Left colon (tissue), 2 donors: ENCODE data around the gene PRSS56. TPM values are rescaled to one million over a fixed set of nuclear protein-coding genes. Genes with fewer than 3 reads are reported as not detected.

Experiments
- total RNA-seq, 2 donors: library from RNA; stranded (reverse); fragmentation: NEBNext Ultra II Directional; extraction: Animal tissue kit (Norgen Biotek cat#: 25700); gene quantifications; one replicate each; pipeline ENCODE4 v1.2.1, GENCODE V29; 2021
- donor health status: DM: no; HTN: no; CAD: no.
- donor health status: DM: yes; HTN: yes; CAD: no.

The PRSS56 gene
- total RNA-seq, 2 donors from 2014 or later, result not detected

Other genes with a start within 250 kb of the PRSS56 start
- under 1 TPM in 1 of 2 donors, not detected in 1; 0.15 TPM for gene ALPP, start 141.6 kb upstream of the PRSS56 start, total RNA-seq
- gene ALPG, start 113.5 kb upstream of the PRSS56 start, total RNA-seq, result 1 to 10 TPM in 1 of 2 donors, under 1 TPM in 1; 0.56 to 1.8 TPM
- gene ALPI, start 64.2 kb upstream of the PRSS56 start, total RNA-seq, result 10 to 100 TPM; 15.9 to 21.1 TPM
- not detected for gene ECEL1, start 32.6 kb upstream of the PRSS56 start, total RNA-seq
- not detected for gene CHRND, start 5.8 kb downstream of the PRSS56 start, total RNA-seq
- not detected for gene CHRNG, start 19.3 kb downstream of the PRSS56 start, total RNA-seq
- gene TIGD1, start 30.2 kb downstream of the PRSS56 start, total RNA-seq, result 1 to 10 TPM; 4.4 to 4.5 TPM
- 100 to 1,000 TPM in 1 of 2 donors, 10 to 100 TPM in 1; 83.2 to 104 TPM for gene EIF4E2, start 30.3 kb downstream of the PRSS56 start, total RNA-seq
- gene EFHD1, start 113.2 kb downstream of the PRSS56 start, total RNA-seq, result 1 to 10 TPM; 2.7 TPM
- 10 to 100 TPM; 55.4 to 66.3 TPM for gene GIGYF2, start 176.9 kb downstream of the PRSS56 start, total RNA-seq